GM12878 (cell line): ENCODE results near the gene LARP4. TPM values are rescaled to one million over a fixed set of nuclear protein-coding genes. Genes with fewer than 3 reads are reported as not detected.

Source experiments
- ATAC-seq: fragments of 200-7000 bp; cut with Tn5 transposase; 3 replicates; pipeline ENCODE4 v1.9.1; 2020; ENCODE audit warnings: mild to moderate bottlenecking, moderate library complexity
- BruUV-seq: library from RNA; stranded (reverse); fragments of 400-500 nt; replicated peaks from 2 replicates; lab custom pipeline; 2021; lab: Mats Ljungman, UMichigan
- CTCF ChIA-PET: fragments of 300-600 bp; sonication (Branson Sonifier 250); formaldehyde crosslinking; extraction: SDS; loops from one replicate; lab custom pipeline; 2021; ENCODE audit warnings: inconsistent platforms; lab: Yijun Ruan, JAX
- POLR2A ChIA-PET: fragments of 350-600 bp; formaldehyde crosslinking; extraction: SDS; loops from one replicate; lab custom pipeline; 2021; ENCODE audit warnings: inconsistent platforms; lab: Charles Lee
- RAD21 ChIA-PET: fragments of 300-600 bp; sonication (Branson Sonifier 250); formaldehyde crosslinking; loops from one replicate; lab custom pipeline; 2023; ENCODE audit warnings: antibody characterized with exemption; ENCODE audit not compliant: unreplicated experiment; lab: Charles Lee
- SMC1A ChIA-PET: fragments of 300-600 bp; sonication (Branson Sonifier 250); formaldehyde crosslinking; loops from one replicate; lab custom pipeline; 2023; ENCODE audit not compliant: unreplicated experiment, uncharacterized antibody; lab: Charles Lee
- DNase-seq: peaks from one replicate; pipeline ENCODE4 v3.0.0-alpha.2; 2011; ENCODE audit warnings: low read depth, low spot score
- FAIRE-seq: peaks from 3 replicates; lab custom pipeline; 2011; peaks lifted over from hg19 to GRCh38; lab: Jason Lieb, UNC
- H2AFZ ChIP-seq: 2 replicates; pipeline ENCODE4 v1.6.0; 2011; ENCODE audit warnings: low read depth, low read length, control low read depth; ENCODE audit not compliant: control insufficient read depth
- H3K27ac ChIP-seq: 2 replicates; pipeline ENCODE4 v1.5.1; 2011; ENCODE audit warnings: control low read depth; ENCODE audit not compliant: control insufficient read depth, insufficient read depth
- H3K27me3 ChIP-seq, 2 experiments: replicated peaks in 1 of 2; 2 replicates each; pipeline versions ENCODE4 v1.6.0 to v1.6.1; 2011; ENCODE audit warnings: low read length in 1 of 2; ENCODE audit not compliant: control insufficient read depth in 2 of 2, insufficient read depth in 2 of 2
- H3K36me3 ChIP-seq, 2 experiments: 2 replicates each; pipeline ENCODE4 v1.5.1; 2011; ENCODE audit warnings: low read length in 1 of 2; ENCODE audit not compliant: control insufficient read depth in 2 of 2, insufficient read depth in 2 of 2
- H3K4me1 ChIP-seq: 2 replicates; pipeline ENCODE4 v1.6.1; 2011; ENCODE audit warnings: mild to moderate bottlenecking, low read length, moderate library complexity, mixed read lengths; ENCODE audit not compliant: control insufficient read depth, insufficient read depth
- H3K4me2 ChIP-seq: 2 replicates; pipeline ENCODE4 v1.6.0; 2011; ENCODE audit warnings: control low read depth; ENCODE audit not compliant: control insufficient read depth, insufficient read depth
- H3K4me3 ChIP-seq: fragments of 200-600 bp; sonication (generic); 2 replicates; pipeline ENCODE4 v1.5.1; 2016
- H3K79me2 ChIP-seq: 2 replicates; pipeline ENCODE4 v1.6.0; 2011; ENCODE audit warnings: low read length; ENCODE audit not compliant: control insufficient read depth, insufficient read depth
- H3K9ac ChIP-seq: 2 replicates; pipeline ENCODE4 v1.8.0; 2011; ENCODE audit warnings: low read length, control low read depth, mixed read lengths; ENCODE audit not compliant: control insufficient read depth, insufficient read depth
- H3K9me3 ChIP-seq: replicated peaks from 3 replicates; pipeline ENCODE4 v1.5.1; 2011; ENCODE audit warnings: mild to moderate bottlenecking, low read length; ENCODE audit not compliant: control insufficient read depth, insufficient read depth
- H4K20me1 ChIP-seq: 2 replicates; pipeline ENCODE4 v1.6.0; 2011; ENCODE audit not compliant: control insufficient read depth, insufficient read depth
- BCL11A ChIP-seq: IDR thresholded peaks from 2 replicates; pipeline ENCODE4 v1.6.1; 2011; ENCODE audit warnings: low read depth, low read length
- CREM ChIP-seq: IDR thresholded peaks from 2 replicates; pipeline ENCODE4 v1.6.1; 2014; ENCODE audit warnings: antibody characterized with exemption, low read depth
- E2F8 ChIP-seq: fragments of 450-650 bp; IDR thresholded peaks from 2 replicates; pipeline ENCODE4 v1.6.1; 2018; ENCODE audit warnings: mild to moderate bottlenecking, low read depth, moderate library complexity; ENCODE audit not compliant: partially characterized antibody
- EGR1 ChIP-seq, 2 experiments: IDR thresholded peaks; 1 replicate in 1 of 2; 2 replicates in 1 of 2; pipeline ENCODE4 v1.6.1; 2011 to 2012; ENCODE audit warnings: low read depth in 2 of 2, low read length in 2 of 2, borderline replicate concordance in 1 of 2, mild to moderate bottlenecking in 1 of 2, moderate library complexity in 1 of 2
- EP300 ChIP-seq, 2 experiments: fragments of 150-350 bp in 1 of 2; IDR thresholded peaks; 2 replicates each; pipeline ENCODE4 v1.6.1; 2011 to 2012; ENCODE audit warnings: low read depth in 2 of 2, low read length in 2 of 2, borderline replicate concordance in 1 of 2, improper control_type of control experiment in 1 of 2, inconsistent platforms in 1 of 2; ENCODE audit not compliant: control insufficient read depth in 1 of 2
- FOS ChIP-seq: IDR thresholded peaks from 3 replicates; pipeline ENCODE4 v1.6.1; 2011; ENCODE audit warnings: borderline replicate concordance; ENCODE audit not compliant: insufficient read length; ENCODE audit errors: extremely low read depth
- IRF5 ChIP-seq: fragments of 450-650 bp; IDR thresholded peaks from 2 replicates; pipeline ENCODE4 v1.6.1; 2017; ENCODE audit warnings: borderline replicate concordance
- PKNOX1 ChIP-seq: fragments of 450-650 bp; IDR thresholded peaks from 2 replicates; pipeline ENCODE4 v1.6.1; 2016; ENCODE audit warnings: mild to moderate bottlenecking
- POLR2A ChIP-seq: IDR thresholded peaks from 2 replicates; pipeline ENCODE4 v1.6.1; 2011; ENCODE audit warnings: low read depth, mild to moderate bottlenecking, low read length
- RAD51 ChIP-seq: fragments of 450-650 bp; IDR thresholded peaks from 2 replicates; pipeline ENCODE4 v1.6.1; 2016; ENCODE audit warnings: moderate library complexity, mild to moderate bottlenecking, inconsistent platforms
- REST ChIP-seq: IDR thresholded peaks from 2 replicates; pipeline ENCODE4 v1.6.1; 2012; ENCODE audit warnings: mild to moderate bottlenecking, low read depth, low read length
- SIN3A ChIP-seq: IDR thresholded peaks from 2 replicates; pipeline ENCODE4 v1.6.1; 2012; ENCODE audit warnings: low read depth, low read length, improper control_type of control experiment
- SIX5 ChIP-seq: IDR thresholded peaks from 2 replicates; pipeline ENCODE4 v1.6.1; 2011; ENCODE audit warnings: mild to moderate bottlenecking, low read depth, low read length, moderate library complexity; ENCODE audit not compliant: severe bottlenecking
- WGBS: methylation state at CpG from one replicate; pipeline ENCODE4 v1.1.6; 2016; ENCODE audit warnings: low lambda C conversion rate; ENCODE audit not compliant: insufficient replicate concordance, insufficient coverage; ENCODE audit errors: missing lambda C conversion rate; 5-methylcytosine and 5-hydroxymethylcytosine counted together
- in situ Hi-C: fragments of 300-500 bp; cut with MboI; formaldehyde crosslinking; loops from 9 replicates; pipeline ENCODE4 v1.14.3; 2018; ENCODE audit warnings: mixed read lengths
- intact Hi-C: fragments of 100-400 bp; cut with micrococcal nuclease; formaldehyde crosslinking; loops from one replicate; pipeline ENCODE4 v1.14.2; 2022; ENCODE audit not compliant: unreplicated experiment
- polyA plus RNA-seq, 11 experiments: library from polyadenylated mRNA; depleted of rRNA in 4 of 11; unstranded in 6 of 11; stranded (reverse) in 5 of 11; fragments of >200 nt; fragmentation: Nextera tagmentation in 4 of 11; fragmentation: Illumina TruSeq in 1 of 11; extraction: Ambion mirVana in 4 of 11; extraction: Trizol in 1 of 11; gene quantifications; 1 replicate in 1 of 11; 2 replicates in 10 of 11; pipeline versions ENCODE4 v1.2.1 to v1.2.3, GENCODE V29; 2011 to 2016; ENCODE audit warnings: inconsistent platforms in 2 of 11, missing spikeins in 2 of 11, low read depth in 1 of 11
- total RNA-seq, 4 experiments: library from RNA; depleted of rRNA in 3 of 4; stranded (reverse); fragments of >200 nt in 3 of 4; fragmentation: Illumina TruSeq in 1 of 4; extraction: Trizol in 1 of 4; gene quantifications; 2 replicates each; pipeline versions ENCODE4 v1.2.1 to v1.2.3, GENCODE V29; 2013 to 2021
- TF ChIP-seq, protein P1 (sequence below): IDR thresholded peaks from 2 replicates; pipeline ENCODE4 v1.6.1; 2012; ENCODE audit warnings: low read depth, low read length, improper control_type of control experiment

Gene LARP4
- total and polyA plus RNA-seq, 10 of the 15 experiments (the other 5 are each of a cell fraction or from before 2014, with no cell fraction given): 24.1 to 72.6 (median 35.6) TPM

DNA sequence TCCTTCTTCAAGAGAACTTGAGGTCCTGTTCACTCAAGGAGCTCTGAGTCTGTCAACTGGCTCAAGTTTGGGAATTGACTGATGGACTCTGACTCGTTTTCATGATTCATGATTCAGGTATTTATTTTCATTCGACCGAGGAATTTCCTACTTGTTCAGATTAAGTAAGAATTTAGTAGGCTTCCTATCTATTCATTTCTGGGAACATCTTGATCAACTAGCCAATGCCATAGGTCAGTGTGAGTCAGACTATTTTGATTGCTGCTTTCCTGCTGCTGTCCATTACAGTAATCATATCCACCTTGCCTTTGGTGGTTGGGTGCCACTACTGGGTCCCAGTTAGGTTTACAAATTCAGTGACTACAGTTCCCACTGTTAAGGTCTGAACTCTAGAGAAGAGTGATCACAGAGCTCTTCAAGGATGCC lies 10.4 kb upstream of the LARP4 start:
- ChIA-PET CTCF (interaction anchor here (0.9 to 1.7 kb wide), 3 partner anchors 11 to 213 kb away, joined by 3 to 4 read pairs (median 4); no protein-coding TSS in a partner anchor), RAD21 (no interaction called here), SMC1A (interaction anchor here (1.2 kb wide), 1 partner anchor 12 kb away, joined by 3 read pairs; no protein-coding TSS in a partner anchor), POLR2A (no interaction called here)
- Histone ChIP-seq H3K9ac (no peak overlapping the region), H3K4me1 (no peaks in the 10 kb centered on the region), H3K4me3 (no peak overlapping the region), H2AFZ (no peak overlapping the region), H4K20me1 (no peaks in the 10 kb centered on the region), H3K27me3 (no peaks in the 10 kb centered on the region), H3K79me2 (no peaks in the 10 kb centered on the region), H3K27ac (no peak overlapping the region), H3K4me2 (no peak overlapping the region), H3K9me3 (no peaks in the 10 kb centered on the region), H3K36me3 (no peaks in the 10 kb centered on the region)
- DNase-seq (no peak), ATAC-seq (no peak), FAIRE-seq (no peak)
- intact Hi-C loops: no loop called here
- TF ChIP-seq REST: no peak
- TF ChIP-seq SIN3A: no peak
- TF ChIP-seq SIX5: no peak
- TF ChIP-seq E2F8: no peak
- TF ChIP-seq PKNOX1: no peak
- TF ChIP-seq RAD51: no peak
- TF ChIP-seq, protein P1, sequence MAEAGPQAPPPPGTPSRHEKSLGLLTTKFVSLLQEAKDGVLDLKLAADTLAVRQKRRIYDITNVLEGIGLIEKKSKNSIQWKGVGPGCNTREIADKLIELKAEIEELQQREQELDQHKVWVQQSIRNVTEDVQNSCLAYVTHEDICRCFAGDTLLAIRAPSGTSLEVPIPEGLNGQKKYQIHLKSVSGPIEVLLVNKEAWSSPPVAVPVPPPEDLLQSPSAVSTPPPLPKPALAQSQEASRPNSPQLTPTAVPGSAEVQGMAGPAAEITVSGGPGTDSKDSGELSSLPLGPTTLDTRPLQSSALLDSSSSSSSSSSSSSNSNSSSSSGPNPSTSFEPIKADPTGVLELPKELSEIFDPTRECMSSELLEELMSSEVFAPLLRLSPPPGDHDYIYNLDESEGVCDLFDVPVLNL: no peak
- TF ChIP-seq IRF5: no peak
- no peak for TF ChIP-seq BCL11A
- no peak for TF ChIP-seq FOS
- TF ChIP-seq POLR2A: no peak
- TF ChIP-seq EP300 (IDR thresholded peaks at IDR 0.05; ENCODE audit: borderline replicate concordance in 1 of 2, control insufficient read depth in 1 of 2, low read depth in 2 of 2, low read length in 2 of 2): no peak
- TF ChIP-seq EGR1 (IDR thresholded peaks at IDR 0.05; ENCODE audit: borderline replicate concordance in 1 of 2, low read depth in 2 of 2, low read length in 2 of 2): no peak
- no peak for TF ChIP-seq CREM
- BruUV-seq: no TSS peak
- 69% methylated on average over 3 of the region's 3 CpGs for WGBS
- in situ Hi-C loops: no loop called here
